Ishikawa (cell line): ENCODE data around the gene PRKCH.

ENCODE experiments used
- CEBPB ChIP-seq: IDR thresholded peaks from 2 replicates; pipeline ENCODE4 v1.6.1; 2012
- EGR1 ChIP-seq: IDR thresholded peaks from 2 replicates; pipeline ENCODE4 v1.6.1; 2012
- NFIC ChIP-seq: IDR thresholded peaks from 2 replicates; pipeline ENCODE4 v1.6.1; 2012

DNA sequence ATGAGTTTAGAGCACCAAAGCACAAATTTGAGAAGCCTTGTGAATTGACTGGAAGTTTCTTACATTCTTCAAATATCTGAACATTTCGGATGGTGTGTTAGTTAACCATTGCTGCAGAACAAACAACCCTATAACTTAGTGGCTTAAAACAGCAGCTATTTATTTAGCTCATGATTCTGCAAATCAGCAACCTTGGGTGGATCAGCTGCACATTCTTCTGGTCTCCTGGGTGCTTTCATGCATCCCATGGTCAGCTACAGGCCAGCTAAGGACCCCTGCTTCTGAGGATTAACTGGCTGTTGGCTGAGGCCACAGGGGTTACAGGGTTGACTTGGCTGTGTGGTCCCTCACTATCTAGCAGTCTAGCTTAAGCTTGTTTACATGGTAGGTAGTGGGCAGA, 260.0 kb downstream of the PRKCH start:
- TF ChIP-seq CEBPB, result no peak
- no peak for TF ChIP-seq NFIC
- no peak for TF ChIP-seq EGR1
